Hematopoietic multipotent progenitor cell treated with erythropoietin and hydrocortisone succinate and interleukin-3 and kit ligand, for 6 days (in vitro differentiated cells): ENCODE measurements around the gene DAGLA.

ENCODE experiments used
- DNase-seq: peaks from one replicate; pipeline ENCODE4 v3.0.0-alpha.2; 2015

DAGLA gene

GRCh38 chr11:61769946-61770683 lies 89.9 kb downstream of the DAGLA start:
- no peak for DNase-seq

- no peak for DNase-seq
Measured at GRCh38 chr11:61771195-61771894, 91.2 kb downstream of the DAGLA start.

DNA sequence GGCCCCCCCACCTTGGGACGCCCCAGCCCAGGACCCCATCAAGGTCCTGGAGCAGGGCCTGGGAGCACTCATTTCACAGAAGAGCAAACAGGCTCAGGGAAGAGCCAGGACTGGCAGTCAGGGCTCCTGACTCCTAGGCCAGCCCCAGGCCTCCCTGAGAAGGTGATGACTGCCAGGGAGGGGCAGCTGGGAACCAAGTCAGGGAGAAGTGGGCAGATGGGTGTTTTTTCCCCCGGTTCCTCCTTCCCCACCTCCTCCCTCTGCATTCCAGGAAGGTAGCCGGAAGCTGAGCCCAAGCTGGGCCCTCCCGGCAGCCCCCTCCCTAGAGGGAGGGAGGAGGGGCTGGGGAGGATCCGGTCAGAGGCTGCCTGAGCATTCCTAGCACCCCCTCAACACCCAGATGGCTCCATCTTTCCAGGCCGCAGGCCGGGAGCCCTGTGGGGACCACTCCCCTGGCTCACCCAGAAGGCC lies 91.8 kb downstream of the DAGLA start:
- no peak for DNase-seq

DNA sequence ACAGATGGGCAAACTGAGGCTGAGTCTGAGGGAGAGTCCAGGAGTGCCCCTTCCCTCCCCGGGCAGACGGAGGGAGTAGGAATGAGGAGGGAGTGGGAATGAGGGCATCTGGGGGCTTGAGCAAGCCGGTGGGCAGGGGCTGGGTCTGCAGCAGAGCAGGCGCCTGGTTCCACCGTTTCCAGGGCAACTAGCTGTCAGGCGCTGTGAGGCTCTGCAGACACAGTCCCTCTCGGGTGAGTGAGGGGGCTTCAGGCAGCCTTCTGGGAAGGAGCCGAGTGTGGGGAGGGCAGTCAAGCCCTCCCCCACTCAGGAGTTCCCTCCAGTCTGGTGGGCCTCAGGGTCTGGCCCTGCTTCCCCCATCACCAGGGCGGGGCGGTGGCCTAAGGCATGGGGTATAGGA lies 93.2 kb downstream of the DAGLA start:
- DNase-seq, result no peak

- no peak for DNase-seq
Measured at GRCh38 chr11:61773809-61774208, 93.6 kb downstream of the DAGLA start.

DNA sequence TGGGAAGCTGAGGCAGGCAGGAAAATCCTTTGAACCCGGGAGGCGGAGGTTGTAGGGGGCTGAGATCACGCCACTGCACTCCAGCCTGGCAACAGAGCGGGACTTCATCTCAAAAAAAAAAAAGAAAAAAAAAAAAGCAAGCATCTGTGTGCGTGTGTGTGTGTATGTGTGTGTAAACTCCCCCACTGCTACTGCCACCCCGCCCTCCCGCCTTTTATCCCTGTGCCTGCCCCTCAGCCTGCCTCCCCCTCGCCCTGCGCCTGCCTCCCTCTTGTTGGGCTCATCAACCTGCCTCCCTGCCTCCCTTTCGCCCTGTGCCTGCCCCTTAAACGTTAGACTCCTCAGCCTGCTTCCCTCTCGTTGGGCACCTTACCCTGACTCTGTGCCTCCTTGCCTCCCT lies 94.2 kb downstream of the DAGLA start:
- no peak for DNase-seq

- no peak for DNase-seq
Measured at GRCh38 chr11:61775106-61775505, 94.9 kb downstream of the DAGLA start.

GRCh38 chr11:61775606-61776554 lies 95.7 kb downstream of the DAGLA start:
- DNase-seq, result no peak

GRCh38 chr11:61776561-61777075 lies 96.4 kb downstream of the DAGLA start:
- peak; percentile 87 for DNase-seq

- DNase-seq, result peak; percentile 65
Measured at GRCh38 chr11:61777234-61778090, 97.3 kb downstream of the DAGLA start.

GRCh38 chr11:61778357-61778886 lies 98.2 kb downstream of the DAGLA start:
- DNase-seq, result no peak

DNA sequence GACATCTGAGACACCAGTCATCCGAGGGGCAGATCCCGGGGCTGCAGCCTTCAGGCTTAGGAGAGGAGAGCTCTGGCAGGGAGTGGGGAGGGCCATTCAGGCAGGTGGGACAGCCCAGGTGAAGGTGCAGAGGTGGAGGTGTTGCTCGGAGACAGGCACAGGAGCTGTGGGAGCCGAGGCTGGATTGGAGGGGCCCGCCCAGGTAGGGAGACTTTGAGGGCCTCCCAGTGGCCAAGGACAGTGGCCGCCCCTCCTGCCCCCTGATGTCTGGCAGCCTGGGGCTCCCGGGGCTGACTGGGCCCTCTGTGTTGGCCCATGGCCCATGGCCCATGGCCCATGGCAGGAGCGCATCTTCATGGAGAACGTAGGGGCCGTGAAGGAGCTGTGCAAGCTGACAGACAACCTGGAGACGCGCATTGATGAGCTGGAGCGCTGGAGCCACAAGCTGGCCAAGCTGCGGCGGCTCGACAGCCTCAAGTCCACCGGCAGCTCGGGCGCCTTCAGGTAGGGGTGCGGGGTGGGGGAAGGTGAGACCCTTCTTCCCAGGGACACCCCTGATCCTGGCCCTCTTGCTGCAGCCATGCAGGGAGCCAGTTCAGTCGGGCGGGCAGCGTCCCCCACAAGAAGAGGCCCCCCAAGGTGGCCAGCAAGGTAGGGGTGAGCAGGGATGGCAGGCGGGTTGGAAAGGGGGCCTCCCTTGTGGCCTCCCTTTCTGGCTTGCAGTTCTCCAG lies 98.9 kb downstream of the DAGLA start:
- DNase-seq, result no peak

DNA sequence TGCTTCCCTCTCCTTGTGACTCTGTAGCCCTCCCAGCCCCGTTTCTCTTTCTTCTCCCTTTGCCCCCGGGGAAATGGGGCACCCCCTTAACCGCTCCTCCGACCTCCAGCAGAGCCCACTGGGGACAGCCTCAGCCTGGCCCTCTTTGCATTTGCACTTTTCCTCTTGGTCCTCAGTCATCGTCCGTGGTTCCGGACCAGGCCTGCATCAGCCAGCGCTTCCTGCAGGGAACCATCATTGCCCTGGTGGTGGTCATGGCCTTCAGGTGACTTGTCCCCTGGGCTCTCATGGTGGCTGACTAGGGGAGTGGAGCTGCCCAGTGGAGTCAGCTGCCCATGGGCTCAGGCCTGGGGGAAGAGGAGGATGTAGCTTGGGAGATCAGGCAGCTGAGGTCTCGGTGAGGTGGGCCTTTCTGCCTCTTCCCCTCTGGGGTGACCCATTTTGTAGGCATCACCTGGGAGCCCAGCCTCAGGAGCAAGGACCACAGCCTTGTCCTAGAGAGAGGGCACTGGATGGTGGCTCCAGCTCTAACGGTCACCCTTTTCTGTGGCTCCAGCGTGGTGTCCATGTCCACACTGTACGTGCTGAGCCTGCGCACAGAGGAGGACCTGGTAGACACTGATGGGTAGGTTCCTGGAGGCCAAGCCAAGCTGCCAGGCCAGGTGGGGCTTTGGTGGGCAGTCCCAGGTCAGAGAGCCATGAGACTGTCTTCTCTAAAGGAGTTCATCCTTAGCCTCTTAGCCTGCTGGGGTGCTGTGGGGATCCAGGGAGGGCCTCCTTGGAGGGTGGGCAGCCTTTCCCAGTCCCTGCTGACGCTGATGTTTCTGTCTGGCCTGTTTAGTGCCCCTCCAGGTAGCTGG lies 99.7 kb downstream of the DAGLA start:
- DNase-seq, result no peak

- no peak for DNase-seq
Measured at GRCh38 chr11:61780581-61781162, 100.5 kb downstream of the DAGLA start.

DNA sequence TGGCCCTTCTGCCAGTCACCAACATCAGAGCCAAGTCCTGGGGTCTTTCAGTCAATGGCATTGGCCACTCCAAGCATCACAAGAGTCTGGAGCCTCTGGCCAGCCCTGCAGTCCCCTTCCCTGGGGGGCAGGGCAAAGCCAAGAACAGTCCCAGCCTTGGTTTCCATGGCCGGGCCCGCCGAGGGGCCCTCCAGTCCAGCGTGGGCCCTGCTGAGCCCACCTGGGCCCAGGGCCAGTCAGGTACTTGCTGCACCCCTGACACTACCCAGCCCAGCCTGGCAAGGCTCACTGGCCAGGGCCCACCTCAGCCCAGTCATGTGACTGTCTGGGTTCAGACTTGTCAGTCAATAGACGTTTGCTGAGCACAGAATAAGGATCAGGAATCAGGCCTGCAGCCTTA lies 101.4 kb downstream of the DAGLA start:
- no peak for DNase-seq

- DNase-seq, result no peak
Measured at GRCh38 chr11:61782299-61782698, 102.1 kb downstream of the DAGLA start.

DNA sequence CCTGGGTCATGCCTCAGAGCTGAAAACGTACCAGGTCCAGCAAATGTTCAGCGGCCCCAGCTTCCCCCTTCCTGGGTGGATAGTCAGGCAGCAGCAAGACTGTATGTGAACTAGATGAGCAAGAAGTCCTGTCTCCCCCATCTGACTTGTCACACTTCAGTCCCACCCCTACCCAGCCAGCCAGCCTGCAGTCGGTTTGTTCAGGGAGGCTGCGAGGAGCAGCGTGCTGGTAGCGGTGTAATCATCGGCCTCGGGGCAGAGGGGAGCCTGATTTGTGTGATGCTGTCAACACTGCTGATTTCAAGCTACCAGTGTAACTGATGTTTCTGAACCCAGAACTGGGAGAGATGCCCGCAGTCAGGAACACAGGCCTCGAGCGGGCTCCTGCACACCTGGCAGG lies 102.7 kb downstream of the DAGLA start:
- DNase-seq, result no peak

DNA sequence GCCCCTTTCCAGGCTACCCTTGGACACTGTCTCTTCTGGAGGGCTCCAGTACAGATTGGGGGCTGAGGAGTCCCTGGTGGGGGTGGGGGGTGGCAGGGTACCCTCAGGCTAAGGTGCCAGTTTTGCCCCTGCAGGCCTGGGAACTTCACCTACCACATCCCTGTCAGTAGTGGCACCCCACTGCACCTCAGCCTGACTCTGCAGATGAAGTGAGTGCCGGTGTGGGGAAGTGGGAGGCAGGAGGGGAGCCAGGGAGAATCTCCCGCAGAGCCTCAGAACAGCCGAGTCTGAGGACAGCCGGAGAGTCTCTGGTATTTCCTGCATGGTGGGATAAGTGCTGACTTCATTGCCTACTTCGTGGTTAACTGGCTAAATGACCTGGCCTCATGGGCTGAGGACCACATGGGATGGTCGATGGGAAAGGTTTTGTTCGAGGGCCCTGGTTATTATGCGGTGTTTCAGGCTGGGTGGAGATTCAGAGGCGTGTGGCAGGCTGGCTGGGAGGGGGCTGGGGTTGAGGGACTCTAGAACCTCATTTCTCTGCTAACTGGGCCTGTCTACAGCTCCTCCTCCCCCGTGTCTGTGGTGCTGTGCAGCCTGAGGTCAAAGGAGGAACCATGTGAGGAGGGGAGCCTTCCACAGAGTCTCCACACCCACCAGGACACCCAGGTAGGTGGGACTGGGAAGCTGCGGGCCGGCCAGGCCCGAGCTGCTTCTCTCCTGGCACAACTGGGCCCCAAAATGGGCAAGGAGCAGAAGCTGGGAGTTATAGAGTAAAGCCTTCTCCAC lies 103.7 kb downstream of the DAGLA start:
- DNase-seq, result no peak

- no peak for DNase-seq
Measured at GRCh38 chr11:61784506-61784805, 104.3 kb downstream of the DAGLA start.
